NT2/D1 (cell line): Measurements from ENCODE around the gene PRRX2.

Experiments used
- SUZ12 ChIP-seq: IDR thresholded peaks from 2 replicates; pipeline ENCODE4 v1.6.1; 2011; ENCODE audit not compliant: insufficient read length, insufficient read depth; ENCODE audit errors: extremely low read depth
- YY1 ChIP-seq: IDR thresholded peaks from 2 replicates; pipeline ENCODE4 v1.6.1; 2011; ENCODE audit not compliant: insufficient read length, insufficient read depth

- no peak for TF ChIP-seq YY1
- no peak for TF ChIP-seq SUZ12
These were observed 20.5 kb upstream of the PRRX2 start for GRCh38 chr9:129644902-129645301.
